K562 (cell line): ENCODE results near the gene GJC2. TPM values are rescaled to one million over a fixed set of nuclear protein-coding genes. Genes with fewer than 3 reads are reported as not detected.

Experiments
- ATF1 ChIP-seq, 2 experiments: fragments of 450-650 bp in 1 of 2; IDR thresholded peaks; 2 replicates each; pipeline ENCODE4 v1.6.1; 2016; ENCODE audit warnings: missing compliant biosample characterization in 1 of 2, missing genetic modification characterization in 1 of 2
- HNRNPUL1 ChIP-seq: fragments of 200-400 bp; formaldehyde crosslinking; IDR thresholded peaks from 2 replicates; pipeline ENCODE4 v1.6.1; 2017; ENCODE audit warnings: low read length
- MGA ChIP-seq: fragments of 450-650 bp; IDR thresholded peaks from 2 replicates; pipeline ENCODE4 v1.6.1; 2016; ENCODE audit warnings: mild to moderate bottlenecking, moderate library complexity
- POLR2G ChIP-seq: fragments of 200-400 bp; formaldehyde crosslinking; IDR thresholded peaks from 2 replicates; pipeline ENCODE4 v1.6.1; 2017; ENCODE audit warnings: low read depth, mild to moderate bottlenecking, antibody characterized with exemption, low read length, moderate library complexity
- SIRT6 ChIP-seq: IDR thresholded peaks from one replicate; pipeline ENCODE4 v1.6.1; 2012; ENCODE audit warnings: low read depth, mild to moderate bottlenecking, control low read depth, inconsistent platforms, low read length, moderate library complexity
- TRIM25 ChIP-seq: fragments of 450-650 bp; IDR thresholded peaks from 2 replicates; pipeline ENCODE4 v1.7.0; 2016; ENCODE audit warnings: borderline replicate concordance
- ZEB2 ChIP-seq: fragments of 450-650 bp; IDR thresholded peaks from 2 replicates; pipeline ENCODE4 v1.6.1; 2016
- polyA plus RNA-seq, 8 experiments: library from polyadenylated mRNA; depleted of rRNA in 4 of 8; stranded (reverse) in 5 of 8; unstranded in 3 of 8; fragments of >200 nt; fragmentation: Nextera tagmentation in 2 of 8; fragmentation: Illumina TruSeq in 1 of 8; extraction: Ambion mirVana in 2 of 8; extraction: Trizol in 1 of 8; gene quantifications; 2 replicates each; pipeline versions ENCODE4 v1.2.1 to v1.2.3, GENCODE V29; 2011 to 2014; ENCODE audit warnings: inconsistent platforms in 1 of 8, missing spikeins in 1 of 8
- total RNA-seq, 7 experiments: library from RNA; depleted of rRNA in 6 of 7; stranded (reverse); fragments of >200 nt in 6 of 7; fragmentation: Illumina TruSeq in 2 of 7; extraction: Trizol in 2 of 7; gene quantifications; 2 replicates each; pipeline versions ENCODE4 v1.2.1 to v1.2.3, GENCODE V29; 2011 to 2021; ENCODE audit warnings: low replicate concordance in 1 of 7
- TF ChIP-seq, protein P1 (sequence below), 3 experiments: IDR thresholded peaks in 2 of 3; conservative IDR thresholded peaks in 1 of 3; 2 replicates each; pipeline ENCODE4 v1.5.1; 2011 to 2012; ENCODE audit warnings: low read length in 3 of 3, mild to moderate bottlenecking in 3 of 3, control low read depth in 2 of 3, improper control_type of control experiment in 1 of 3, inconsistent platforms in 1 of 3, low read depth in 1 of 3, mixed read lengths in 1 of 3, moderate library complexity in 1 of 3; ENCODE audit not compliant: insufficient read depth in 2 of 3

Gene GJC2
- total and polyA plus RNA-seq, 9 of the 15 experiments (the other 6 are each of a cell fraction or from before 2014, with no cell fraction given), result 0.03 to 0.62 (median 0.11) TPM; not detected in 2

DNA sequence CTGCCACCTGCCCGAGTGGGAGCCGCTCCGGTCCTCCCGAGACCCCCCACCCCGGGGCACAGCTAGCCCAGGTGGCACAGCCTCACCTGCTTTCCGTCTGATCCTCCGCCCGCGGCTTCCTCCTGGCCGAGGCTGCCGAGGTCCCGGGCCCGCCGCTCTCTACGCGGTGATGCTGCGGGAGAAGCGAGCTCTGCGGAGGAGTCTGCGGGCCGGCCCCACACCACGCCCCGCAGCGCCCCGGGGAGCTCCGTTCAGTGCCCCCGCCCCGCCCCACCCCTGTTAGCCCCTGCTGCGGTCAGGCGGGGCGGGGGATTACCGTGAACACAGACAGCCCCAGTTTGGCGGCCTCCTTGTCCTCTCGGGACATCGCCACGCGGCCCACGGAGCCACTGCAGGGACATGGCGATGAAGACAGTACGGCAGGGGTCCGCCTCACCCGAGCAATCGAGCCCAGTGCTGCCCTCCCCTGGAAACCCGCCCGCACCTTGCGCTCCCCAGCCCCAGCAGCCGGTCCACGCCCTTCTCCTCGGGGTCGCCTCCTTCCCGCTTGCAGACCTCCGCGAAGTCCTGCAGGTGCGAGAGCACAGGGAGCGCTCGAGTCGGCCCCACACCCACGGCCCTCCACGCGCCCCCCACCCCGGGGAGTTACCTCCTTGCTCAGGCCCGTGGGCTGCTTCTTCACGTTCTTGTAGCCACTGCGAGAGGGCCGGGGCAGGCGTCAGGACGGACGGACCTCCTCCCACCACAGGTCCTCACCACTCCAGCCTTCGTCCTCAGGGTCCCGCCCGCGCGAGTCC is 47.5 kb upstream of the GJC2 start (continued):
- TF ChIP-seq MGA (no peak), HNRNPUL1 (no peak), SIRT6 (no peak), ATF1 (CRISPR knock-in tag; IDR thresholded peaks at IDR 0.05) (no peak), ATF1 (tag; IDR thresholded peaks at IDR 0.05) (no peak; the same call in 1 of the 2 replicates), ZEB2 (0 out of 2 replicates have a peak, but pooled peaks have one; percentile 16), POLR2G (peak; percentile 66), TRIM25 (no peak)
- TF ChIP-seq, protein P1, sequence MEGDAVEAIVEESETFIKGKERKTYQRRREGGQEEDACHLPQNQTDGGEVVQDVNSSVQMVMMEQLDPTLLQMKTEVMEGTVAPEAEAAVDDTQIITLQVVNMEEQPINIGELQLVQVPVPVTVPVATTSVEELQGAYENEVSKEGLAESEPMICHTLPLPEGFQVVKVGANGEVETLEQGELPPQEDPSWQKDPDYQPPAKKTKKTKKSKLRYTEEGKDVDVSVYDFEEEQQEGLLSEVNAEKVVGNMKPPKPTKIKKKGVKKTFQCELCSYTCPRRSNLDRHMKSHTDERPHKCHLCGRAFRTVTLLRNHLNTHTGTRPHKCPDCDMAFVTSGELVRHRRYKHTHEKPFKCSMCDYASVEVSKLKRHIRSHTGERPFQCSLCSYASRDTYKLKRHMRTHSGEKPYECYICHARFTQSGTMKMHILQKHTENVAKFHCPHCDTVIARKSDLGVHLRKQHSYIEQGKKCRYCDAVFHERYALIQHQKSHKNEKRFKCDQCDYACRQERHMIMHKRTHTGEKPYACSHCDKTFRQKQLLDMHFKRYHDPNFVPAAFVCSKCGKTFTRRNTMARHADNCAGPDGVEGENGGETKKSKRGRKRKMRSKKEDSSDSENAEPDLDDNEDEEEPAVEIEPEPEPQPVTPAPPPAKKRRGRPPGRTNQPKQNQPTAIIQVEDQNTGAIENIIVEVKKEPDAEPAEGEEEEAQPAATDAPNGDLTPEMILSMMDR (IDR thresholded peaks at IDR 0.05 in 2 of 3, conservative IDR thresholded peaks at IDR 0.05 in 1 of 3; ENCODE audit: insufficient read depth in 2 of 3, low read depth in 1 of 3, low read length in 3 of 3), result peak; percentile 54 to 74 (median 56)
